ENCODE measurements around the gene GRIN3B.
A peak's percentile ranks its signal among the peaks of the same experiment; 100 is the strongest.

The GRIN3B gene

GRCh38 chr19:991932-992669, 8.1 kb upstream of the GRIN3B start:
- no peak for DNase-seq

- DNase-seq: no peak
Observed at GRCh38 chr19:992670-993055, 7.6 kb upstream of the GRIN3B start.

GRCh38 chr19:993361-993830, 6.8 kb upstream of the GRIN3B start:
- no peak for DNase-seq

- DNase-seq: no peak
Observed at GRCh38 chr19:993831-994393, 6.3 kb upstream of the GRIN3B start.

GRCh38 chr19:994516-994915, 5.7 kb upstream of the GRIN3B start:
- DNase-seq: no peak

- DNase-seq: no peak
Observed at GRCh38 chr19:995051-995827, 5.0 kb upstream of the GRIN3B start.

GRCh38 chr19:996051-996838, 4.0 kb upstream of the GRIN3B start:
- DNase-seq: peak; percentile 85

- DNase-seq: no peak
Observed at GRCh38 chr19:998064-998463, 2.2 kb upstream of the GRIN3B start.

GRCh38 chr19:999379-999719, 870 bp upstream of the GRIN3B start:
- DNase-seq: no peak

- no peak for DNase-seq
Observed at GRCh38 chr19:1000591-1001537, 645 bp downstream of the GRIN3B start.

- DNase-seq: peak; percentile 65
Observed at GRCh38 chr19:1001538-1002166, 1.4 kb downstream of the GRIN3B start.

GRCh38 chr19:1002600-1002999, 2.4 kb downstream of the GRIN3B start:
- no peak for DNase-seq

- DNase-seq: no peak
Observed at GRCh38 chr19:1003283-1003682, 3.1 kb downstream of the GRIN3B start.

GRCh38 chr19:1004204-1004802, 4.1 kb downstream of the GRIN3B start:
- DNase-seq: no peak

GRCh38 chr19:1004803-1005664, 4.8 kb downstream of the GRIN3B start:
- DNase-seq: no peak

- DNase-seq: no peak
Observed at GRCh38 chr19:1006711-1007398, 6.6 kb downstream of the GRIN3B start.

GRCh38 chr19:1007399-1008251, 7.4 kb downstream of the GRIN3B start:
- DNase-seq: no peak

- DNase-seq: no peak
Observed at GRCh38 chr19:1008268-1009040, 8.2 kb downstream of the GRIN3B start.

Data from effector CD4-positive, alpha-beta T cell (primary cell).